GM04503 (cell line): ENCODE results near the gene EEPD1.
A peak's percentile ranks its signal among the peaks of the same experiment; 100 is the strongest.
"Not testable (repeated sequence)": the region's sequence is repeated elsewhere in the genome, so short reads cannot be mapped to it uniquely, and the experiment has no call there.

Experiments used
- DNase-seq: peaks from one replicate; pipeline ENCODE4 v3.0.0-alpha.2; 2012; ENCODE audit warnings: low read depth

Gene EEPD1

GRCh38 chr7:36214608-36215456, 61.8 kb downstream of the EEPD1 start:
- DNase-seq = no peak

- no peak for DNase-seq
These were observed 62.4 kb downstream of the EEPD1 start for GRCh38 chr7:36215457-36215765.

- no peak for DNase-seq
These were observed 63.1 kb downstream of the EEPD1 start for GRCh38 chr7:36216063-36216684.

- no peak for DNase-seq
These were observed 64.3 kb downstream of the EEPD1 start for GRCh38 chr7:36217211-36217960.

- no peak for DNase-seq
These were observed 64.9 kb downstream of the EEPD1 start for GRCh38 chr7:36217961-36218284.

- DNase-seq = no peak
These were observed 66.4 kb downstream of the EEPD1 start for GRCh38 chr7:36219429-36219828.

GRCh38 chr7:36223851-36224250, 70.8 kb downstream of the EEPD1 start:
- no peak for DNase-seq

GRCh38 chr7:36224934-36225858, 72.1 kb downstream of the EEPD1 start:
- no peak for DNase-seq

GRCh38 chr7:36226151-36226550, 73.1 kb downstream of the EEPD1 start:
- no peak for DNase-seq

GRCh38 chr7:36227223-36227622, 74.2 kb downstream of the EEPD1 start:
- DNase-seq = peak; percentile 93

- DNase-seq = no peak
These were observed 75.0 kb downstream of the EEPD1 start for GRCh38 chr7:36228039-36228438.

- no peak for DNase-seq
These were observed 78.4 kb downstream of the EEPD1 start for GRCh38 chr7:36231406-36231805.

GRCh38 chr7:36232555-36232954, 79.5 kb downstream of the EEPD1 start:
- DNase-seq = no peak

- DNase-seq = no peak
These were observed 80.0 kb downstream of the EEPD1 start for GRCh38 chr7:36232971-36233550.

- DNase-seq = no peak
These were observed 83.0 kb downstream of the EEPD1 start for GRCh38 chr7:36236073-36236472.

GRCh38 chr7:36238138-36238537, 85.1 kb downstream of the EEPD1 start:
- DNase-seq = no peak

GRCh38 chr7:36243356-36243755, 90.3 kb downstream of the EEPD1 start:
- DNase-seq = not testable (repeated sequence)

- DNase-seq = not testable (repeated sequence)
These were observed 90.9 kb downstream of the EEPD1 start for GRCh38 chr7:36244001-36244400.

- DNase-seq = no peak
These were observed 91.4 kb downstream of the EEPD1 start for GRCh38 chr7:36244429-36244828.

GRCh38 chr7:36245684-36246299, 92.7 kb downstream of the EEPD1 start:
- DNase-seq = no peak

GRCh38 chr7:36249091-36249490, 96.0 kb downstream of the EEPD1 start:
- no peak for DNase-seq
